Endothelial cell of umbilical vein (primary cell): ENCODE data around the gene SYNJ2BP. TPM values are rescaled to one million over a fixed set of nuclear protein-coding genes. Genes with fewer than 3 reads are reported as not detected.

Experiments
- BruUV-seq: library from RNA; stranded (reverse); fragments of 400-500 nt; replicated peaks from 2 replicates; lab custom pipeline; 2021; lab: Mats Ljungman, UMichigan
- CTCF ChIA-PET: fragments of 300-600, 350-600 bp; sonication (Branson Sonifier 250); formaldehyde crosslinking; loops from one replicate; lab custom pipeline; 2021; ENCODE audit warnings: antibody characterized with exemption, inconsistent platforms; lab: Charles Lee
- POLR2A ChIA-PET: fragments of 300-600, 350-600 bp; sonication (Branson Sonifier 250); formaldehyde crosslinking; loops from one replicate; lab custom pipeline; 2021; ENCODE audit warnings: antibody characterized with exemption, inconsistent platforms; lab: Charles Lee
- DNase-seq: peaks from one replicate; pipeline ENCODE4 v3.0.0-alpha.2; 2011; ENCODE audit warnings: low read depth, low spot score
- FAIRE-seq: peaks from 2 replicates; lab custom pipeline; 2011; peaks lifted over from hg19 to GRCh38; lab: Jason Lieb, UNC
- H2AFZ ChIP-seq: 2 replicates; pipeline ENCODE4 v1.6.0; 2012; ENCODE audit warnings: low read depth, low read length, control low read depth, inconsistent platforms
- H3K27ac ChIP-seq: 2 replicates; pipeline ENCODE4 v1.5.1; 2011; ENCODE audit warnings: low read depth, mild to moderate bottlenecking, control low read depth, low read length, moderate library complexity; ENCODE audit not compliant: insufficient read depth
- H3K27me3 ChIP-seq, 2 experiments: 2 replicates each; pipeline versions ENCODE4 v1.6.0 to v1.6.1; 2011; ENCODE audit warnings: low read length in 2 of 2, mixed read lengths in 1 of 2; ENCODE audit not compliant: control insufficient read depth in 2 of 2, insufficient read depth in 2 of 2
- H3K36me3 ChIP-seq, 2 experiments: 2 replicates in 1 of 2; 3 replicates in 1 of 2; pipeline ENCODE4 v1.5.1; 2011; ENCODE audit warnings: low read length in 2 of 2, mild to moderate bottlenecking in 1 of 2, moderate library complexity in 1 of 2; ENCODE audit not compliant: control insufficient read depth in 2 of 2, insufficient read depth in 2 of 2; ENCODE audit errors: extremely low read depth in 1 of 2
- H3K4me1 ChIP-seq: 3 replicates; pipeline ENCODE4 v1.5.1; 2011; ENCODE audit warnings: mild to moderate bottlenecking, low read length; ENCODE audit not compliant: control insufficient read depth, insufficient read depth; ENCODE audit errors: extremely low read depth
- H3K4me2 ChIP-seq: 2 replicates; pipeline ENCODE4 v1.6.1; 2011; ENCODE audit warnings: low read length, control low read depth, mixed read lengths; ENCODE audit not compliant: insufficient read depth
- H3K4me3 ChIP-seq, 3 experiments: fragments of 200-600 bp in 1 of 3; sonication (generic), shearing (Covaris generic) in 1 of 3; replicated peaks in 1 of 3; 2 replicates each; pipeline ENCODE4 v1.5.1; 2011 to 2016; ENCODE audit warnings: control low read depth in 3 of 3, low read length in 3 of 3, mild to moderate bottlenecking in 2 of 3, inconsistent platforms in 1 of 3, low read depth in 1 of 3, moderate library complexity in 1 of 3; ENCODE audit not compliant: insufficient read depth in 1 of 3
- H3K79me2 ChIP-seq: 2 replicates; pipeline ENCODE4 v1.6.0; 2012; ENCODE audit warnings: low read length, inconsistent platforms; ENCODE audit not compliant: control insufficient read depth, insufficient read depth
- H3K9ac ChIP-seq: replicated peaks from 2 replicates; pipeline ENCODE3; 2011; ENCODE audit warnings: low read length, control low read depth; ENCODE audit not compliant: insufficient read depth; ENCODE audit errors: extremely low read depth
- H3K9me1 ChIP-seq: replicated peaks from 3 replicates; pipeline ENCODE4 v1.6.0; 2011; ENCODE audit warnings: mild to moderate bottlenecking, low read length; ENCODE audit not compliant: control insufficient read depth, insufficient read depth; ENCODE audit errors: extremely low read depth
- H3K9me3 ChIP-seq: replicated peaks from 2 replicates; pipeline ENCODE4 v1.5.1; 2012; ENCODE audit warnings: low read length, inconsistent platforms; ENCODE audit not compliant: control insufficient read depth, insufficient read depth
- H4K20me1 ChIP-seq: replicated peaks from 2 replicates; pipeline ENCODE3; 2011; ENCODE audit warnings: mild to moderate bottlenecking, low read length; ENCODE audit not compliant: control insufficient read depth, insufficient read depth; ENCODE audit errors: extremely low read depth
- CTCF ChIP-seq, 2 donors: IDR thresholded peaks; 1 replicate in 1 of 2; 2 replicates in 1 of 2; pipeline ENCODE4 v1.5.1; 2011; ENCODE audit warnings: low read length in 2 of 2, mild to moderate bottlenecking in 2 of 2, moderate library complexity in 2 of 2, control low read depth in 1 of 2, inconsistent platforms in 1 of 2, low read depth in 1 of 2; ENCODE audit not compliant: insufficient read depth in 1 of 2; ENCODE audit errors: extremely low read depth in 1 of 2
- EZH2 ChIP-seq: IDR thresholded peaks from 2 replicates; pipeline ENCODE4 v1.6.1; 2012; ENCODE audit warnings: borderline replicate concordance, low read depth, mild to moderate bottlenecking, moderate library complexity, low read length, inconsistent platforms; ENCODE audit not compliant: severe bottlenecking
- FOS ChIP-seq: IDR thresholded peaks from 2 replicates; pipeline ENCODE4 v1.6.1; 2011; ENCODE audit warnings: mild to moderate bottlenecking, low read length, moderate library complexity, borderline replicate concordance; ENCODE audit not compliant: insufficient read depth
- GATA2 ChIP-seq: IDR thresholded peaks from 2 replicates; pipeline ENCODE4 v1.7.0; 2011; ENCODE audit warnings: low read depth, mild to moderate bottlenecking, moderate library complexity, mixed read lengths, low read length; ENCODE audit not compliant: insufficient read length, insufficient read depth
- JUN ChIP-seq: IDR thresholded peaks from 2 replicates; pipeline ENCODE4 v1.6.1; 2011; ENCODE audit warnings: borderline replicate concordance, low read depth; ENCODE audit not compliant: insufficient read length, insufficient read depth
- MAX ChIP-seq: IDR thresholded peaks from 2 replicates; pipeline ENCODE4 v1.6.1; 2011; ENCODE audit not compliant: insufficient read depth, insufficient read length
- MYC ChIP-seq: IDR thresholded peaks from one replicate; pipeline ENCODE4 v1.6.1; 2011; ENCODE audit warnings: mild to moderate bottlenecking, low read depth, low read length
- POLR2A ChIP-seq: IDR thresholded peaks from 2 replicates; pipeline ENCODE4 v1.6.1; 2012; ENCODE audit warnings: low read depth, mild to moderate bottlenecking, control low read depth, low read length
- POLR2AphosphoS5 ChIP-seq: IDR thresholded peaks from 2 replicates; pipeline ENCODE4 v1.6.1; 2012; ENCODE audit warnings: low read depth, mild to moderate bottlenecking, control low read depth, low read length, moderate library complexity; ENCODE audit not compliant: insufficient read depth
- dilution Hi-C: fragments of 300-500 bp; cut with MboI; formaldehyde crosslinking; loops from one replicate; pipeline ENCODE4 v1.15.0; 2019; ENCODE audit warnings: low sequenced_read_pairs; ENCODE audit not compliant: extremely low pct_ligation_motif_present
- intact Hi-C: fragments of 100-400 bp; cut with micrococcal nuclease; formaldehyde crosslinking; loops from one replicate; pipeline ENCODE4 v1.10.0; 2022
- polyA plus RNA-seq, 4 experiments: library from polyadenylated mRNA; depleted of rRNA in 3 of 4; stranded (reverse) in 3 of 4; unstranded in 1 of 4; fragments of >200 nt; gene quantifications; 2 replicates each; pipeline versions ENCODE4 v1.2.1 to v1.2.3, GENCODE V29; 2011 to 2012; ENCODE audit warnings: missing spikeins in 1 of 4
- total RNA-seq: library from RNA; stranded (reverse); gene quantifications from 2 replicates; pipeline ENCODE4 v1.2.3, GENCODE V29; 2021

The SYNJ2BP gene
- total and polyA plus RNA-seq, 2 donors (not counting 3 experiments of a cell fraction or from before 2014, with no cell fraction given) = 13.1 to 26.9 TPM

GRCh38 chr14:70398706-70399431 is 18.0 kb downstream of the SYNJ2BP start:
- Histone ChIP-seq H3K27ac (no peak overlapping the region), H3K4me2 (no peak overlapping the region), H3K27me3 (no peaks in the 10 kb centered on the region), H3K4me3 (no peak overlapping the region), H3K9me3 (no peaks in the 10 kb centered on the region), H3K79me2 (no peaks in the 10 kb centered on the region), H3K9ac (no peak overlapping the region), H3K36me3 (no peaks in the 10 kb centered on the region), H2AFZ (no peak overlapping the region), H3K4me1 (no peaks in the 10 kb centered on the region), H3K9me1 (no peaks in the 10 kb centered on the region), H4K20me1 (no peaks in the 10 kb centered on the region)
- DNase-seq (no peak), FAIRE-seq (no peak)
- POLR2A ChIA-PET = no interaction called here
- BruUV-seq = no TSS peak
- CTCF ChIA-PET = no interaction called here
- TF ChIP-seq EZH2 = no peak
- TF ChIP-seq FOS = no peak
- TF ChIP-seq POLR2AphosphoS5 = no peak
- TF ChIP-seq MAX = no peak
- no peak for TF ChIP-seq GATA2
- no peak for TF ChIP-seq MYC
- no peak for TF ChIP-seq JUN
- no peak for TF ChIP-seq CTCF (IDR thresholded peaks at IDR 0.05; ENCODE audit: extremely low read depth in 1 of 2, insufficient read depth in 1 of 2, low read depth in 1 of 2, low read length in 2 of 2)
- no peak for TF ChIP-seq POLR2A
- dilution Hi-C loops (no loop called here), intact Hi-C loops (no loop called here)
